IPS-18c (cell line): ENCODE results near the gene MAN1A2.
"Not testable (repeated sequence)": the region's sequence is repeated elsewhere in the genome, so short reads cannot be mapped to it uniquely, and the experiment has no call there.

ENCODE experiments used
- H3K4me3 ChIP-seq: 2 replicates; pipeline ENCODE4 v1.7.0; 2013; ENCODE audit warnings: low read depth, mild to moderate bottlenecking, low read length, moderate library complexity; ENCODE audit not compliant: insufficient read depth
- H3K9me3 ChIP-seq: one replicate; pipeline ENCODE4 v1.6.1; 2013; ENCODE audit warnings: mild to moderate bottlenecking, low read length, moderate library complexity; ENCODE audit not compliant: control insufficient read depth, insufficient read depth

The MAN1A2 gene

DNA sequence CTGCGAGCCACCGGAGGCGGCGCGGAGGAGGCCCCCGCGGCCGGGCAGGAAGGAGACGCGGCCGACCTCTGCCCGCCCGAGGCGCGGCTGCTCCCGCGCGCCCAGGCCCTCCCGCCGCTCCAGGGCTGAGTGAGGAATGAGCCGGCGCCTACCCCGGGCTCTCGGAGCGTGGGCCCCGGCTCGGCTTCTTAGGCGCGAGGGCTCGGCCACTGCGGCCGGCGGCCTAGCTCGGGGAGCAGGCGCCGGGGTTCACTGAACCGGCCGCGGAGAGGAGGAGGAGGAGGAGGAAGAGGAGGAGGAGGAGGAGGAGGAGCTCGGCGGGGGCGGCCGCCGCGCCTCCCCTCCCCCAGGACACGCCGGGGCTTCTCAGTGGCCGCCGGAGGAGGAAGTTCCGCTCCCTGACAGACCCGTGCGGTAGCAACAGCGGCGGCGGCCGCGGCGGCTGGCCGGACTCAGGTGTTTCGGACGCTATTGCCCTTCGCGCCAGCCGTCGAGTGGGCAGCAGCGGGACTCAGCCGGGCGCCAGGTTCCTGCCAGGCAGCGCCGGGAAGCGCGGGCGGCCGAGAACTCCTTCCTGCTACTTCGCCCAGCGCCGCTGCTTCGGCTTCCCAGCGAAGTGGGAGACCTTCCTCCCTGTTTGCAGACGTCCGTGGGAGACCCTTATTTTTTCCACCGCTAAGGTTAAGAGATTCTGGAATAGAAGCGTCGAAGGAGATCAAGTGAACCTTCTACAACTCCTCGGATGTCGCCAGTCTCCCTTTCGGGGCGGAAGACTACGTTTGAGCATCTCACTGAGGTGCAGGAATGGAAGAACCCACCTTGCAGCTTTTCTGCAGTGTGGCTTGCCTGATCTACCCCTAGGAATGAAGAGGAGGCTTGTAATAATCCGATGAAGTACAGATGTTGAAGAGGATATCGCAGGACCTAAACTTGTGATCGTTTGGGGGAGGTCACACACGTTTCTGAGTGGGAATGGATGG is at the start of gene MAN1A2:
TSS of gene MAN1A2 (plus strand) at position 404 of the 980 bp plus-strand sequence. CDS start 735 bp downstream, outside the sequence.
- H3K9me3 ChIP-seq: no peaks in the 10 kb centered on the region
- peak within 1 kb of the TSS; percentile 85 for H3K4me3 ChIP-seq

DNA sequence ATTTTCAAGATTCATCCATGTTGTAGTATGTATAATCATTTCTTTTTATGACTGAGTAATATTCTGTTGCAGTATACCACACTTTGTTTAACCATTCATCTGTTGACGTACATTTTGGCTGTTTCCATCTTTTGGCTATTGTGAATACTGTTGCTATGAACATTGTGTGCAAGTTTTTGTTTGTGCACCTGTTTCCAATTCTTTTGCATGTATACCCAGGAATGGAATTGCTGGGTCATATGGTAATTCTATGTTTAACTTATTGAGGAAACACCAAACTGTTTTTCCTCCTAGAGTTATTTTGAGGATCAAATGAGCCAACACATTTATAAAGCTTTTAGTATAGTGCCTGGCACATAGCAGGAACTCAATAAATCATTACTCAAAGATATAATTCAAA is 49.2 kb upstream of the MAN1A2 start:
- Histone ChIP-seq H3K9me3 (no peaks in the 10 kb centered on the region), H3K4me3 (no peak overlapping the region)

GRCh38 chr1:117318426-117318825 is 48.8 kb upstream of the MAN1A2 start:
- Histone ChIP-seq H3K4me3 (no peak overlapping the region), H3K9me3 (no peaks in the 10 kb centered on the region)

DNA sequence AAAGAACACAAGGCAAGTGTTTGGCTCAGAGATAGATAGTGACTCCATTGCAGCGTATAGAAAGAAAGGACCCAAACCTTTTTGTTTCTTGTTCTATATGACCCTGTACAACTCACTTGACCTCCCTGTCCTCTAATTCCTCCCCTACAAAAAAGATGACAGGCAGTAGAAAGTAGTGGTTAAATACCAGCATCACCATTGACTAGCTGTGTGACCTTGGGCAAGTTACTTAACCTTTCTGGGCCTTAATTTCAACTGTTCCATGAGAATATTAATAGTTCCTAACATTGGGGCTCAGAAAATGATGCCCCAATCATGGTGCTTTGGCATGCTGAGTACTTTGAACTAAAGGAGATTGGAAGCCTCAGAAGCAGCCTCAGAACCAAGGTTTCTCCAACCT is 46.7 kb upstream of the MAN1A2 start:
- Histone ChIP-seq H3K4me3 (no peak overlapping the region), H3K9me3 (no peaks in the 10 kb centered on the region)

DNA sequence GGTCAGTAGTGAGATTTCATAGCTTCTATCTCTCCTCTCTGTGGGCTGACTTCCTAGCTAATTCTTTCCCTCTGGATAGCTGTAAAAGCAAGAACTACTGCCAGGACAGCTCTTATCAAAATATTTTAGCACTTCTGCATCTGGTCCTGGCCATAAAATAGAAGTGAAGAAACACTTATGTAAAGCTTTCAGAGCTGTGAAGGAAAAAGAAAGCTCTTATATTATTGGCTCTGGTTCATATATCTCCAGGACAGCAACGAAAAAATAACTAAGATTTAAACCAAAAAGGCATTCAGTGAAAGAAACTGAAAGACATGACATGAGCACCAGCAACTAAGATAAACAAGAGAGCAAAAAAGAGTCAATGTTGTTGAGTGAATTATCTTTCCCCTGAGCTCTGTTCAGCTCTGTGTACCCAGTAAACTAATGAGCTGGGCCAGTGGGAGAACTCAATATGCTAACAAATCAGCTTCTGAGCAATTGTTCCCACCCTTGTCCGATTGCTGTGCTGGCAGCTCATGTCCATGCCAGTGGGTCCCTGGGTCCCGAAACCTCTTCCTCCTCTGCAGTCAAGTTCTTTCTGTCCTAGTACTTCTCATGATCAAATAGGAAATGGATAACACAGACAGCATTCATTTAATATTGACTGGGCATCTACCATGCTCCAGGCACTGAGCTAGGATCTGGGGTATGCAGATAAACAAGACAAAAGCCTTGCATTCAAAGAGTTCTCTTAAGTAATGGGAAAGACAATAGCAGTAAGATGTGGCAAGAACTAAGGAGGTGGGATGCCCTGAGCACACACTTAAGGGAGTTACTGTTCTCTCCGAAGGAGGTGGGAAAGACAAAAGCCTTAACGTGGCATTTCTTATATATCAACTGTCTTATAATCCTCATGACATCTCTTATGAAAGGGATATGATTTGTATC is 45.3 kb upstream of the MAN1A2 start:
- H3K9me3 ChIP-seq: no peaks in the 10 kb centered on the region
- H3K4me3 ChIP-seq: no peak overlapping the region

DNA sequence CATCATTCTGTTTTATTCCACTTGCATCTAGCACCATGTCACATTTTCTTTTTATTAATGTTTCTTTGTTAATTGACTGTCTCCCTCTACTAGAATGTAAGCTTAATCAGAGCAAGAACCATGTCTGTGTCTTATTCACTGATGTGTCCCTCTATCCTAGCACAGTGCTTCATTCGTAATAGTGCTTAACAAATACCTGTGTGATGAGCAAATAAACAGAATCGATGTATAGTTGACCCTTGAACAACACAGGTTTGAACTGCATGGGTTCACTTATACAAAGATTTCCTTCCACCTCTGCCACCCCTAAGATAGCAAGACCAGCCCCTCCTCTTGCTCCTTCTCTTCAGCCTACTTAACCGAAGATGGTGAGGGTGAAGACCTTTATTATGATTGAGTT is 42.9 kb upstream of the MAN1A2 start:
- no peaks in the 10 kb centered on the region for H3K9me3 ChIP-seq

DNA sequence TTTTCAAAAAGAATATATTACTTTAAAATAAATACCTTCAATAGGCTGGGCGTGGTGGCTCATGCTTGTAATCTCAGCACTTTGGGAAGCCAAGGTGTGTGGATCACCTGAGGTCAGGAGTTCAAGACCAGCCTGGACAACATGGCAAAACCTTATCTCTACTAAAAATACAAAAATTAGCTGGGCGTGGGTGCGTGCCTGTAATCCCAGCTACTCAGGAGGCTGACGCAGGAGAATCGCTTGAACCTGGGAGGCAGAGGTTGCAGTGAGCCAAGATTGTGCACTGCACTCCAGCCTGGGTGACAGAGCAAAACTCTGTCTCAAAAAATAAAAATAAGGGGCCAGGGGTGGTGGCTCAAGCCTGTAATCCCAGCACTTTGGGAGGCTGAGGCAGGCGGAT is 41.2 kb upstream of the MAN1A2 start:
- H3K9me3 ChIP-seq: not testable (repeated sequence)

More for the DNA sequence above, 42.9 kb upstream of the MAN1A2 start:
- H3K4me3 ChIP-seq: no peak overlapping the region

GRCh38 chr1:117327011-117327410 is 40.2 kb upstream of the MAN1A2 start:
- no peaks in the 10 kb centered on the region for H3K9me3 ChIP-seq
- no peak overlapping the region for H3K4me3 ChIP-seq

More for the DNA sequence above, 41.2 kb upstream of the MAN1A2 start:
- H3K4me3 ChIP-seq: not testable (repeated sequence)

GRCh38 chr1:117335376-117336086 is 31.7 kb upstream of the MAN1A2 start:
- H3K4me3 ChIP-seq: no peak overlapping the region
- peaks cover 2% of the 10 kb centered on the region for H3K9me3 ChIP-seq

DNA sequence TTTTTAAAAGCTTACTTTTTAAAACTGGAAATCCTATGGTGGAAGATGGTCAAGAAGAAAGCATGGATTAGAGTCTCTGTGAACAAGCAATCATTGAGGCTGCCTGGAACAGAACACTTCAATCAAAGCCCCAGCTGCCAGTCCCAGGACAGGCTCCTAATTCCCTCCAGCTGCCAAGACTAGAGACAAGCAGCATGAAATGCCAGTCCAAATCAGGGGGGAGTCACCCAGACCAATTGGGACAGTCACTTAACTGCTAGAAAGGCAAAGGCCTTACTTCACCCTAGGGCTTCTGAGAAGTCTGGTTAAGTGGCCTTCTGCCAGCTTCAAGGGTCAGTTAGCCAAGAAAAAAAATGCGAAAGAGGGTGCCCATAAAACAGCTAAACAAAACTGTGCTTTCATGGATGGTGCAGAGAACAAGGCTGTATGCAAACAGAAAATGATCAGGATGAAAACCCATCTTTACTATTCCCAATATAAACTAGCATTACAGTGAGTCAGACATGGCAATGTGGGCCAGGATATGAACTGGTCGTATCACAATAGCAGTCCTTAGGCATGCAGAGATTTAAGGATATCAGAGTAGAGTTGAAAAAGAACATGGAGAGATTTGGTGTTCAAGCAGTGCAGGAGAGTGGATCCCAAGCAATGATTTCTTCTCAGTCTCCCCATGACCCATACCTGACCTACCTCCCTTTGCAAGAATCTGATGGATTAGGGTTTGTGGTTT is 31.0 kb upstream of the MAN1A2 start:
- peaks cover 2% of the 10 kb centered on the region for H3K9me3 ChIP-seq
- H3K4me3 ChIP-seq: no peak overlapping the region

GRCh38 chr1:117339866-117340700 is 27.2 kb upstream of the MAN1A2 start:
- no peak overlapping the region for H3K4me3 ChIP-seq
- peaks cover 2% of the 10 kb centered on the region for H3K9me3 ChIP-seq

DNA sequence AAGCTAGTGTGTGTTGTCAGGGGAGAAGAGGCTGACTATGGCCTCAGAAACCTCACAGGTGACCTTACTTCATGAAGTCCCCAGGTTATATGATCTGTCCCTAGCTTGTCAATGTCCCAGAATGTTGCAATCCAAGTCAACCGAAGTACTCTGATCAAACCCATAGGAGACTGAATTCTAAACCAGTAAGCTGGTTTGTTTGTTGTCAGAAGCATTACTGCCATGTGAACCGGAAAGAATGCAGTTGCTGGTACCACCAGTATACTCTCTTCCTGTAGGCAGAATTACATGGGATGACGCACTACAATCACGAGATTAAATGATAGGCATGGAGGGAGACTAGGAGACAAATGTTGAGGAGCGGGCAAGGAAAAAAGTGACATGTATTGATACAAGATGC is 26.1 kb upstream of the MAN1A2 start:
- Histone ChIP-seq H3K9me3 (peaks cover 2% of the 10 kb centered on the region), H3K4me3 (no peak overlapping the region)

GRCh38 chr1:117342397-117342796 is 24.9 kb upstream of the MAN1A2 start:
- Histone ChIP-seq H3K4me3 (no peak overlapping the region), H3K9me3 (no peaks in the 10 kb centered on the region)

- H3K4me3 ChIP-seq: no peak overlapping the region
- H3K9me3 ChIP-seq: no peaks in the 10 kb centered on the region
Observed at GRCh38 chr1:117346206-117346928, 20.9 kb upstream of the MAN1A2 start.

- no peak overlapping the region for H3K4me3 ChIP-seq
- no peaks in the 10 kb centered on the region for H3K9me3 ChIP-seq
Observed at GRCh38 chr1:117347907-117348306, 19.3 kb upstream of the MAN1A2 start.
